NCI-H1092 (cell line): ENCODE measurements around the gene CEP126.

ENCODE experiments used
- DNase-seq: peaks from one replicate; lab custom pipeline; 2025; lab: John Stamatoyannopoulos, UW

The CEP126 gene

GRCh38 chr11:102014756-102015155 lies 99.9 kb downstream of the CEP126 start:
- no peak for DNase-seq

GRCh38 chr11:102017026-102017425 lies 102.2 kb downstream of the CEP126 start:
- no peak for DNase-seq

- no peak for DNase-seq
Measured at GRCh38 chr11:102026217-102026616, 111.4 kb downstream of the CEP126 start.

- no peak for DNase-seq
Measured at GRCh38 chr11:102026959-102027358, 112.1 kb downstream of the CEP126 start.

GRCh38 chr11:102036757-102037156 lies 121.9 kb downstream of the CEP126 start:
- no peak for DNase-seq

GRCh38 chr11:102046841-102047240 lies 132.0 kb downstream of the CEP126 start:
- DNase-seq: no peak

GRCh38 chr11:102047305-102047924 lies 132.6 kb downstream of the CEP126 start, which contains the start of gene CFAP300:
Gene CFAP300 (plus strand): TSS chr11:102047437. CDS start chr11:102047471, 34 bp downstream.
- DNase-seq: peak; percentile 15
